HCT116 (cell line): ENCODE measurements around the gene AMZ2.

Experiments
- CEBPB ChIP-seq: IDR thresholded peaks from 2 replicates; pipeline ENCODE4 v1.6.1; 2012; ENCODE audit warnings: low read depth
- CTCF ChIP-seq, 3 experiments: fragments of 200-600 bp in 1 of 3; sonication (generic) in 1 of 3; IDR thresholded peaks in 2 of 3; conservative IDR thresholded peaks in 1 of 3; 2 replicates each; pipeline ENCODE4 v1.5.1; 2012 to 2017; ENCODE audit warnings: low read depth in 2 of 3, low read length in 2 of 3, antibody characterized with exemption in 1 of 3, borderline replicate concordance in 1 of 3, control low read depth in 1 of 3, mild to moderate bottlenecking in 1 of 3, mixed read lengths in 1 of 3, mixed run types in 1 of 3, moderate library complexity in 1 of 3; ENCODE audit not compliant: insufficient read depth in 1 of 3
- EGR1 ChIP-seq: IDR thresholded peaks from 2 replicates; pipeline ENCODE4 v1.6.1; 2012; ENCODE audit warnings: low read depth
- ELF1 ChIP-seq: IDR thresholded peaks from 2 replicates; pipeline ENCODE4 v1.6.1; 2012; ENCODE audit warnings: low read depth, borderline replicate concordance
- FOSL1 ChIP-seq: IDR thresholded peaks from 2 replicates; pipeline ENCODE4 v1.6.1; 2012; ENCODE audit warnings: low read depth
- SP1 ChIP-seq: IDR thresholded peaks from 2 replicates; pipeline ENCODE4 v1.6.1; 2012; ENCODE audit warnings: low read depth
- SRF ChIP-seq: IDR thresholded peaks from 2 replicates; pipeline ENCODE4 v1.6.1; 2012; ENCODE audit warnings: low read depth
- ZNF274 ChIP-seq: fragments of 200-500 bp; sonication (Bioruptor generic); IDR thresholded peaks from 2 replicates; pipeline ENCODE4 v1.6.1; 2014; ENCODE audit warnings: mild to moderate bottlenecking, low read depth, low read length, inconsistent platforms
- TF ChIP-seq, protein P1 (sequence below): IDR thresholded peaks from 2 replicates; pipeline ENCODE4 v1.6.1; 2012
- TF ChIP-seq, protein P2 (sequence below): IDR thresholded peaks from 2 replicates; pipeline ENCODE4 v1.6.1; 2012

- no peak for TF ChIP-seq CEBPB
- TF ChIP-seq EGR1 = no peak
- no peak for TF ChIP-seq CTCF (IDR thresholded peaks at IDR 0.05 in 2 of 3, conservative IDR thresholded peaks at IDR 0.05 in 1 of 3; ENCODE audit: borderline replicate concordance in 1 of 3, insufficient read depth in 1 of 3, low read depth in 2 of 3, low read length in 2 of 3)
- no peak for TF ChIP-seq ELF1
- TF ChIP-seq ZNF274 = no peak
- TF ChIP-seq, protein P1, sequence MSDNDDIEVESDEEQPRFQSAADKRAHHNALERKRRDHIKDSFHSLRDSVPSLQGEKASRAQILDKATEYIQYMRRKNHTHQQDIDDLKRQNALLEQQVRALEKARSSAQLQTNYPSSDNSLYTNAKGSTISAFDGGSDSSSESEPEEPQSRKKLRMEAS = no peak
- no peak for TF ChIP-seq SRF
- TF ChIP-seq, protein P2, sequence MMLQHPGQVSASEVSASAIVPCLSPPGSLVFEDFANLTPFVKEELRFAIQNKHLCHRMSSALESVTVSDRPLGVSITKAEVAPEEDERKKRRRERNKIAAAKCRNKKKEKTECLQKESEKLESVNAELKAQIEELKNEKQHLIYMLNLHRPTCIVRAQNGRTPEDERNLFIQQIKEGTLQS = no peak
- TF ChIP-seq FOSL1 = no peak
- no peak for TF ChIP-seq SP1
Measured at GRCh38 chr17:68290268-68290954, 42.6 kb downstream of the AMZ2 start.
